GM10266 (cell line): ENCODE data around the gene AGT.

Experiments
- DNase-seq: peaks from one replicate; pipeline ENCODE4 v3.0.0; 2012; ENCODE audit errors: extremely low spot score
- CTCF ChIP-seq: IDR thresholded peaks from 2 replicates; pipeline ENCODE4 v1.5.1; 2012; ENCODE audit warnings: mild to moderate bottlenecking, low read depth; ENCODE audit not compliant: control insufficient read depth, insufficient read depth; ENCODE audit errors: missing control alignments

The AGT gene

GRCh38 chr1:230694464-230694863, 19.5 kb downstream of the AGT start:
- no peak for DNase-seq
- TF ChIP-seq CTCF: no peak

GRCh38 chr1:230693777-230694176, 20.1 kb downstream of the AGT start:
- no peak for DNase-seq
- TF ChIP-seq CTCF: no peak

DNA sequence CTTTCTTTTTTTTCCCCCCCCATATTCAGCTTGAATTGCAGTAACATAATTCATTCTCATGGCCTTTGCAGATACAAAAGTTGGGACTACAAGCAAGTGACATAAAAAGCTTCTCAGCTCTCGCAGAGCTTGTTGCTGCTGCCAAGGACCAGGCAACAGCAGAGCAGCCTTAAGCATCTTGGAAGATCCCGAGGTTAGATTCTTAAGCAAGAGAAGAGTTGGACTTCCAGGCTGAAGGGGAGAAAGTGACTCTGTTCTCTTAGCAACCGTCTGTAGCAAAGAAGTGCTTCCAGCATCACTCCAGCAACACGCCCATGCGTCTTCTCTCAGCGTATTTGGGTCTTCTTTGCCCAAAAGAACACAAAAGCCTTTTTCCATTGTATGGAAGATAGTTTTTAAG, 20.7 kb downstream of the AGT start:
- TF ChIP-seq CTCF: no peak
- DNase-seq: no peak

- no peak for TF ChIP-seq CTCF
- DNase-seq: no peak
These were observed 22.3 kb downstream of the AGT start for GRCh38 chr1:230691615-230692014.

- DNase-seq: no peak
- no peak for TF ChIP-seq CTCF
These were observed 23.8 kb downstream of the AGT start for GRCh38 chr1:230690101-230690500.

DNA sequence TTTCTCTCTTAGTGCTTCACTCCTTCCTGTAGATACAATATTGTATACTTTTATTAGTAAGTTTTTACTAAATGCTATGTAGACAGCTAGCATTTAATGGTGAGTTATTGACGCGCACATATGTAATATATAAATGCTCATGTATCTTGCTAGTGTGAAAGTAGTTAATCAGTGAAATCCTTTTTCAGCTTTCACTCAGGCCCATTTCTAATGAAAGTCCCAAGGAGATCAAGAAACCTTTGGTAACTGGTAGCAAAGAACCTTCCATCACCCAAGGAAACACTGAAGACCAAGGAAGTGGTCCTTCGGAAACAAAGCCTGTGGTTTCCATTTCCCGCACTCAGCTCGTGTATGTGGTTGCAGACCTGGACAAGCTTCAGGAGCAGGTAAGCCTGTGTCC, 27.2 kb downstream of the AGT start:
- no peak for TF ChIP-seq CTCF
- no peak for DNase-seq

- TF ChIP-seq CTCF: no peak
- DNase-seq: no peak
These were observed 28.9 kb downstream of the AGT start for GRCh38 chr1:230684998-230685397.
